Erythroblast (primary cell): ENCODE data around the gene TMEM134.

Experiments used
- GATA1 ChIP-seq: IDR thresholded peaks from 2 replicates; pipeline ENCODE4 v1.6.1; 2011; ENCODE audit warnings: low read depth, mild to moderate bottlenecking, control low read depth, low read length, moderate library complexity
- POLR2A ChIP-seq: IDR thresholded peaks from 2 replicates; pipeline ENCODE4 v1.6.1; 2011; ENCODE audit warnings: mild to moderate bottlenecking, low read length

- no peak for TF ChIP-seq POLR2A
- TF ChIP-seq GATA1, result no peak
Observed at GRCh38 chr11:67484847-67485311, 15.8 kb upstream of the TMEM134 start.
